ENCODE measurements around the gene HOGA1.
A peak's percentile ranks its signal among the peaks of the same experiment; 100 is the strongest.
"Not testable (repeated sequence)": the region's sequence is repeated elsewhere in the genome, so short reads cannot be mapped to it uniquely, and the experiment has no call there.

The HOGA1 gene

DNA sequence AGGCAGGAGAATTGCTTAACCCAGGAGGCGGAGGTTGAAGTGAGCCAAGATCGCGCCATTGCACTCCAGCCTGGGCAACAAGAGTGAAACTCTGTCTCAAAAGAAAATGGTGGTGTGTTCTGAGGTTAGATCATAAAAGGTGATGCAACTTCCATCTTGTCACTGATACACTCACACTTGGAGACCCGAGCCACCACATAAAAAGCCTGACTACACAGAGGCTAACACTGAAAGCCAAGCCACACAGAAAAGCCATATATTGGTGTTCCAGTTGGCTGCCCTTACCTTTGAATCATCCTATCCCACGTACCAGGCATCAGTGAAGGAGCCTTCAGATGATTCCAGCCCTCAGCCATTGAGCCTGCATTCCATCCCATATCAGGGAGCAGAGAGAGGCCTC, 45.1 kb downstream of the HOGA1 start:
- Histone ChIP-seq H3K27me3 (no peaks in the 10 kb centered on the region), H3K36me3 (no peaks in the 10 kb centered on the region)
- no peak for DNase-seq

GRCh38 chr10:97631098-97631497, 46.9 kb downstream of the HOGA1 start:
- H3K9me3 ChIP-seq, result no peaks in the 10 kb centered on the region
- no peaks in the 10 kb centered on the region for H3K27me3 ChIP-seq
- TF ChIP-seq CTCF (IDR thresholded peaks at IDR 0.05; ENCODE audit: low read depth, low read length), result no peak
- DNase-seq, result no peak
- H3K36me3 ChIP-seq, result no peaks in the 10 kb centered on the region
- no peak overlapping the region for H3K4me3 ChIP-seq (ENCODE audit: low read depth, low read length)
- no peaks in the 10 kb centered on the region for H3K4me1 ChIP-seq

More for the DNA sequence above, 45.1 kb downstream of the HOGA1 start:
- H3K9me3 ChIP-seq, result no peaks in the 10 kb centered on the region
- no peaks in the 10 kb centered on the region for H3K4me1 ChIP-seq
- no peak overlapping the region for H3K4me3 ChIP-seq (ENCODE audit: low read depth, low read length)
- TF ChIP-seq CTCF (IDR thresholded peaks at IDR 0.05; ENCODE audit: low read depth, low read length), result no peak

- DNase-seq, result peak; percentile 94
- Histone ChIP-seq H3K4me3 (ENCODE audit: low read depth, low read length) (peak within 1 kb of the TSS; percentile 86), H3K27me3 (no peaks in the 10 kb centered on the region), H3K9me3 (no peaks in the 10 kb centered on the region), H3K36me3 (no peaks in the 10 kb centered on the region), H3K4me1 (no peaks in the 10 kb centered on the region)
- no peak for TF ChIP-seq CTCF (IDR thresholded peaks at IDR 0.05; ENCODE audit: low read depth, low read length)
Observed at GRCh38 chr10:97632949-97633884, 49.0 kb downstream of the HOGA1 start, which contains the start of gene MORN4. Gene MORN4 (minus strand): TSS chr10:97633500. CDS start chr10:97619653, 13,847 bp downstream.

DNA sequence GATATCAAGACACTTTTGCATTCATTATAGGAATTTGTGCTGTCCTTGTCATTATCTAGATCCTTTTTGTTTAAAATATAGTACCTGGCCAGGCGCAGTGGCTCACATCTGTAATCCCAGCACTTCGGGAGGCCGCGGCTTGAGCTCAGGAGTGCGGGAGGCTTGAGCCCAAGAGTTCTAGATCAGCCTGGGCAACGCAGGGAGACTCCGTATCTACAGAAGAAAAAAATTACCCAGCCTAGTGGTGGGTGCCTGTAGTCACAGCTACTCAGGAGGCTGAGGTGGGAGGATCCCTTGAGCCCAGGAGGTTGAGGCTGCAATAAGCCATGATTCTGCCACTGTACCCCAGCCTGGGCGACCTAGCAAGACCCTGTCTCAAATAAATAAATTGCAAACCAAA, 49.7 kb downstream of the HOGA1 start:
- Histone ChIP-seq H3K9me3 (no peaks in the 10 kb centered on the region), H3K36me3 (no peaks in the 10 kb centered on the region), H3K27me3 (no peaks in the 10 kb centered on the region), H3K4me3 (ENCODE audit: low read depth, low read length) (peak overlapping the region; percentile 86), H3K4me1 (no peaks in the 10 kb centered on the region)
- no peak for TF ChIP-seq CTCF (IDR thresholded peaks at IDR 0.05; ENCODE audit: low read depth, low read length)
- DNase-seq, result no peak

- DNase-seq, result no peak
- Histone ChIP-seq H3K9me3 (no peaks in the 10 kb centered on the region), H3K4me3 (ENCODE audit: low read depth, low read length) (no peak overlapping the region), H3K4me1 (no peaks in the 10 kb centered on the region), H3K36me3 (no peaks in the 10 kb centered on the region), H3K27me3 (no peaks in the 10 kb centered on the region)
- no peak for TF ChIP-seq CTCF (IDR thresholded peaks at IDR 0.05; ENCODE audit: low read depth, low read length)
Observed at GRCh38 chr10:97635577-97635976, 51.4 kb downstream of the HOGA1 start.

DNA sequence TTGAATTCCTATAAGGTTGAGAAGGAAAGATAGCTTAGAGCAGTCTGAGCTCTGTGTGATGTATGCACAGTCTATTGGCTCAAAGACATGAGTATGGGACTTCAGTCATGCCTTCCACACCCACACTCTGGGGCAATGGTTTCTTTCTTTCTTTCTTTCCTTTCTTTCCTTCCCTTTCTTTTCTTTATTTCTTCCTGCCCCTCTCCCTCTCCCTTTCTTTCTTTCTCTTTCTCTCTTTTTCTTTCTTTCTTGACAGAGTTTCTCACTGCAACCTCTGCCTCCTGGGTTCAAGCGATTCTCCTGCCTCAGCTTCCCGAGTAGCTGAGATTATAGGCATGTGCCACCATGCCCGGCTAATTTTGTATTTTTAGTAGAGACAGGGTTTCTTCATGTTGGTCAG, 54.9 kb downstream of the HOGA1 start:
- not testable (repeated sequence) for H3K9me3 ChIP-seq; H3K4me3 ChIP-seq (ENCODE audit: low read depth, low read length); H3K36me3 ChIP-seq; DNase-seq; H3K27me3 ChIP-seq; H3K4me1 ChIP-seq
